ENCODE data around the gene RAD21L1. TPM values are rescaled to one million over a fixed set of nuclear protein-coding genes. Genes with fewer than 3 reads are reported as not detected.

RAD21L1 gene
- not detected in 2 replicates for total RNA-seq

DNA sequence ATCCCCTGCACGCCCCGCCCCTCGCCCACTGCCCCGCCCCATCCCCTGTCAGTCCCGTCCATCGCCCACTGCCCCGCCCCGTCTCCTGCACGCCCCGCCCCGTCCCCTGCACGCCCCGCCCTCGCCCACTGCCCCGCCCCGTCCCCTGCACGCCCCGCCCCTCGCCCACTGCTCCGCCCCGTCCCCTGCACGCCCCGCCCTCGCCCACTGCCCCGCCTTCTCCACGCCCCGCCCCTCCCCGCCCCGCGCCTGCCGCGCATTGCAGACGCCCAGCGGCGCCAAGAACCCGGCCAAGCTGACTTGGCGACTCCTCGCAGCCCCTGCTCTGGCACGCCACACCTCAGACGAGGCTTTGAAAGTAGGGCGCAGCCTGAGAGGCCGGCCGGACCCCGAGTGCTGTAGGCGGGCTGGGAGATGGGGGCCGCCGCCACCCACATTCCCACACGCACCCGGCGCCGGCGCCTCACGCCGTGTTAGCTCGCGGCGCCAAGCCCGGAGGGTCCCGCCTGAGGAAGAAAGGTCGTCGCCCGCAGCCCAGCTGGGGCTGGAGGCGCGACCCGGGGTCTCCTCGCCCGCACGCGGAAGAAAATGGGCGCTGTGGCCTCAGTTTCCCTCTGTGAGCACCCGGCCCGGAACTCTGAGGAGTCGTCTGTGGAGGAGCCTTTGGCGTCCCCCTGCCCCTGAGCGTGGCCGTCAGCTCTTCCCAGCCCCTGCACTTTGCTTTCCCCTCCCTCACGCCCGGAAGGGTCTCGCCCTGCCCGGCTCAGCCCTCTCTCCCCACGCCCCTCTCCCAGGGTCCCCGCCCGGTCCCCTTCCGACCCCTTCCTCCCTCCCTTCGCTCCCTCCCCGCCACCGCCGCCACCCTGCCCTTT lies at the start of gene RAD21L1:
Gene RAD21L1 (plus strand): TSS at position 262 of the 872 bp plus-strand sequence. CDS start 2,410 bp downstream, outside the sequence.

DNA sequence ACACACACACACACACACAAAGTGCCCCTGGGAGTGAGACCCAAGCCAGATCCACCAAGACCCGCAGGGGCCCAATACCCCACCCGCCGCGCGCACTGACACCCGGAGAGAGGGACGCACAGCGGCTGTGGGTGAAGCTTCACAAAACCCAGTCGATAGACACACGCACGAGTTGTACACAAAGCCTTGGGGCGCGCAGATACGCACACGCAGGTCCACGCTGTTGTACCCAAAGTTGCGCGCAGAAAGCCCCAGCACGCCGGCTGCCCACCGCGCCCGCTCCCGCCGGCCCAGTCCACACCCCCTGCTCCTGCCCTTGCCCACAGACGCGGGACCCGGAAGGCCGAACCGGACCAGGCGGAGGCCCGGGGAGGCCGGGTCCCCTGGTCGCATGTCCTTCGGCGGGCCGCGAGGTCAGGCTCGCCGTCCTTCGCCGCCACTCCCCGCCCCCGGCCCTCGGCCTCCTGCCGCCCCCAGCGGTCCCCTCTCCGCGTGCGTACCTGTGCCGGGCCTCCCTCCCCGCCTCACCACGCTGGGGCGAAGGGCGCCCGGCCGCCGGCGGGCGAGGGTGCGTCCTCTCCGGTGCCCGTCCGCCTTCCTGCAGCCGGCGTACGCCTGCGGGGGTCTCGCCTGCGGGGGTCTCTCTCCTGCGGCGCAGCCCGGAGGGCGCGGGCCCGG lies 41.1 kb upstream of the RAD21L1 start, which contains the start of gene TMEM74B:
Gene TMEM74B (minus strand): TSS at position 344 of the 678 bp plus-strand sequence. CDS start 1,180 bp downstream, outside the sequence.

DNA sequence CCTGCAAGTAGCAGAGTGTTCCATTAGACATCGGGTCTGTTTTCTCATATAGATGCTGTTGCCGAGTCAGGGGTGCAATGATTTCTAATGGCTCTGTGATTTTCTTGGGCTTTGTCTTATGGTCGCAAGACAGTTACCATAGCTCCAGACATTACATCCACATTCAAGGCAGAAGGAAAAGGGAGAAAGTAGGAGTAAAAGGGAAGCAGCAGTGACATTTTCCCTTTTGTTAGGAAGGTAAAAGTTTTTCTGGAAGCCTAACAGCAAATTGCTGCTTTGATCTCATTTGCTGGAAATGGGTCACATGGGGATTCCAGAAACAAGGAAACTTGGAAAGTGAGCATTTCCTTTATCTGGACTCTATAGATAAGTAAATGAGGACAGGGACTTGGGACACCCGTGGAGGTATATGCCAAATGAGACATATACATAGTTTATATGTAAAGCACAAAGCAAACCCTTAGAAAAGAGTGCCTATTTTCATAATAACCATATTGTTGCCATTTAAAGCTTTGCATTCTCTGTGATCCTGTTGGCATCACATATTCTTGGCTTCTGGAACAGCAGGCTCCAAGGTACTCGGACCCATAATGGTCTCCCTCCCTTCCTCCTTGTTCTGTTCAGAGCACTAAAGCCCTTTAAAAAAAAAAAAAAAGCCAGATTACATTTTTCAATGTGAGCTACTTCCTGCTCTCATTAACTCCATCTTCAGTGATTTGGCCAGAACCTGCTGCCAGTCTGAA lies 22.9 kb upstream of the RAD21L1 start, which contains the start of gene C20orf202:
Gene C20orf202 (plus strand): TSS at position 693 of the 743 bp plus-strand sequence. CDS start 132 bp downstream, outside the sequence.

DNA sequence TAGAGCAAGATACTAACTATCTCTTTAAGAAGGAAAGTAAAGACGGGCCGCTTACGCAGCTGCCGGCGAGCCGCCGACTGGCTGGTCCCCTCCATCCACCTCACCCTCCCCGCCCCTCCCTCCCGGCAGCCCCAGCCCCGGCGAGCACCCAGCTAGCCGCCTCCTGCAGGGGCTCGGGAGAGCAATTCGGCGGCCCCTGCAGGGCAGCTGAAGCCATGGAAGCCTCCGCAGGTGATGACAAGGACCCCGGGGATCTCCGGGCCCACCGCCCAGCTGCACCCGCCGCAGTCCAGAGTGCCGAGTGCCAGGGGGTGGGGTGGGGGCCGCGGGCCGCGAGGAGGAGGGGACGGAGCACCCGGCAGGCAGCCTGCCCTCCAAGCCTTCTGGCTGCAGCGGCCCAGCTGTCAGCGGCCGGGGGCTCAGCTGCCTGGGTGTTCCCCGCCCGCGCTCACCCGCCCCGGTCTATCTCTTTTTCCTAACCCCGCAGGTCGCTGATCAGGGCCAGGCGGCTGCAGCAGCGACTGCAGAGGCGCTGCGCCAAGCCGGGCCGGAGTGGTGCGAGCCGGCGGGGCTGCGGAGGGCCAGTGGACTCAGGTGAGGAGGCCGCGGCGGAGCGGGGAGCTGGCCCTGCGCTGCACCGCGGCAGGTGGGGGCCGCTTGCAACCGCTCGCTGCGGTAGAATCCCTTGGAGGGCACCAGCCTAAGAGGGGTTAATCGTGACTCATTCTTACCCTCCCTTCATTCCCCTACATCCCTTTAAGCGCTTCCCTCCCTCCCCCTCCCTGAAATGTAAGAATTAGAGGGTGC lies 40.5 kb downstream of the RAD21L1 start, which contains the start of gene SNPH:
Gene SNPH (plus strand): TSS at position 128 of the 807 bp plus-strand sequence. CDS start 29,946 bp downstream, outside the sequence.

Other genes with a start within 250 kb of the RAD21L1 start
- not detected in 2 replicates for gene RSPO4, start 223.7 kb upstream of the RAD21L1 start, total RNA-seq
- 16.4 and 35.7 TPM in 2 replicates for gene PSMF1, start 107.4 kb upstream of the RAD21L1 start, total RNA-seq
- gene TMEM74B, start 41.1 kb upstream of the RAD21L1 start, total RNA-seq, result under 0.01 and 0.36 TPM in 2 replicates
- gene C20orf202, start 22.6 kb upstream of the RAD21L1 start, total RNA-seq, result under 0.01 and 0.07 TPM in 2 replicates
- 4.1 and 9.9 TPM in 2 replicates for gene SNPH, start 40.2 kb downstream of the RAD21L1 start, total RNA-seq
- gene SDCBP2, start 103.1 kb downstream of the RAD21L1 start, total RNA-seq, result 23.1 and 65.3 TPM in 2 replicates
- 89.5 and 116 TPM in 2 replicates for gene FKBP1A, start 167.0 kb downstream of the RAD21L1 start, total RNA-seq
- 19.1 and 39.6 TPM in 2 replicates for gene NSFL1C, start 240.8 kb downstream of the RAD21L1 start, total RNA-seq

Data from nasal cavity respiratory epithelium epithelial cell of viscerocranial mucosa (primary cell).